ENCODE results near the gene ARHGEF4. TPM values are rescaled to one million over a fixed set of nuclear protein-coding genes. Genes with fewer than 3 reads are reported as not detected.

ARHGEF4 gene
- total RNA-seq, 1 donor from 2014 or later: 11.1 TPM

DNA sequence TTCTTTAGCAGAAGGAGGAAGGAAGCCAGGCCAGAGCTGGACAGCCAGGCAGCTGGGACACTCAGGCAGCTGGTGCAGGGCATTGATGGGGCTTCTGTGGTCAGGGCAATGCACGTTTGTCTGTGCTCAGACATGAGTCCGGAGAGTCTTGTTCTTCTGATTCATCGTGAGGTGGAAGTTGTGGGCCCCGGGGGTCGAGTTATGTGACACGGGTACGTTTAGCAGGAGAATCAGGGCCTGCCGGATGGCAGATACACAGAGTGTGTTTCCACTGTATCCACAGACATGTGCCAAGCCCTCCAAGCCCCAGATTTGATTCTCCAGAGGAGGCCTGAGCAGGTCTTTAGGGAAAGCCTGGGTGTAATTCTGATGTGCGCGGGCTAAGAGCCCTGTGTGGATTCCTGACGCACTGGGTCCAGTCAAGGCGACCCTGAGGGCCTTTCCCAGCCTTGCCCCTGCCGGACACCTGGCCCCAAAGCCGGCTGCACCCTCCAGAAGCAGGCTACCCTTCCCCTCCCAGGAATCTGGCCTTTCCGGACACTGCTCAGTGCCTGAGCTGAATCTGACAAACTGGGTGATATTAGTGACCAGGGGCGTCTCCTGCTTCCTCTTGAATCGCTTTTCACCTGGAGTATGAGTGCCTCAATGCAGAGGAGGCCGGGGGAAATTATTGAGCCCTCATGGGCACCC is 10.1 kb downstream of the ARHGEF4 start:
- TF ChIP-seq CTCF (IDR thresholded peaks at IDR 0.05): no peak
- no peaks in the 10 kb centered on the region for H3K36me3 ChIP-seq
- H3K4me3 ChIP-seq: no peak overlapping the region
- intact Hi-C loops (cut with DNase I): no loop called here
- ATAC-seq: no peak
- no peaks in the 10 kb centered on the region for H3K9me3 ChIP-seq
- no peaks in the 10 kb centered on the region for H3K4me1 ChIP-seq
- no peak overlapping the region for H3K27ac ChIP-seq
- H3K27me3 ChIP-seq: no peaks in the 10 kb centered on the region
- no peak for DNase-seq

- DNase-seq (no peak), ATAC-seq (no peak)
- H3K9me3 ChIP-seq: no peaks in the 10 kb centered on the region
- no peak overlapping the region for H3K4me3 ChIP-seq
- no peaks in the 10 kb centered on the region for H3K4me1 ChIP-seq
- intact Hi-C loops (cut with DNase I): no loop called here
- H3K36me3 ChIP-seq: no peaks in the 10 kb centered on the region
- TF ChIP-seq CTCF (IDR thresholded peaks at IDR 0.05): no peak
- H3K27me3 ChIP-seq: no peaks in the 10 kb centered on the region
- no peak overlapping the region for H3K27ac ChIP-seq
These were observed 11.2 kb downstream of the ARHGEF4 start for GRCh38 chr2:130847776-130848525.

DNA sequence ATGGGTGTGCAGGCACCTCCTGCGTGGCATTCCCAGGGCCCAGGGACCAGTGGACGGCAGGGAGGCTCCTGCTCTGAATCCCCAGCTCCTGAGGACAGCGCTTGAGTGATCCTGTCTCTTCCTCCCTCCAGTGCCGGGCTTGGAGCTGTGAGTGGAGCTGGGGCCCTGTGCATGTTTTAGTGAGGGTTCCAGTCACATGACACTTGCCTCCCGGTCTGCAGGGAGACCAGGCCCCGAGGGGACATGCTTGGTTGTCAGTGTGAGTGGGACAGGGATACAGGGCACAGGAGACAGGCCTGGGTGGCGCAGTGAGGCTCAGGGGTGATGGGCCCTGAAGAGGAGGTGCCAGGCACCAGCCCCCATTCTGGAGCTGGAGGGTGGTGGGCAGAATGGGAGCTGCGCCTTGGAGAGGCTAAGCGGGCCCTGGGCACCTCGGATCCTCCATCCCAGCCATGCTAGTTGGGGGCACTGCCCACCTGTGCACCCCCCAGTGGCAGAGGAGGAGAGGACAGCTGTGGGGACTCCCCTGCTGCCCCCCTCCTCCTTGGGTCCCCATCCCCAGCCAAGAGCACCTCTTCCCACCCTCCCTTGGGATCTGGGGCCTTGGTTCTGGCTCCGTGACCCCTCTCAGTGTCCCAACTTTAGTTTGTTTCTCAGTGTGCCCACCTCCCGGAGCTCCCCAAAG is 12.0 kb downstream of the ARHGEF4 start:
- DNase-seq (no peak), ATAC-seq (no peak)
- no peaks in the 10 kb centered on the region for H3K36me3 ChIP-seq
- intact Hi-C loops (cut with DNase I): no loop called here
- no peak for TF ChIP-seq CTCF (IDR thresholded peaks at IDR 0.05)
- H3K9me3 ChIP-seq: no peaks in the 10 kb centered on the region
- H3K4me3 ChIP-seq: no peak overlapping the region
- H3K27me3 ChIP-seq: no peaks in the 10 kb centered on the region
- H3K27ac ChIP-seq: no peak overlapping the region
- H3K4me1 ChIP-seq: no peaks in the 10 kb centered on the region

- ATAC-seq (no peak), DNase-seq (no peak)
- no peak for TF ChIP-seq CTCF (IDR thresholded peaks at IDR 0.05)
- no peaks in the 10 kb centered on the region for H3K4me1 ChIP-seq
- H3K27ac ChIP-seq: no peak overlapping the region
- H3K9me3 ChIP-seq: no peaks in the 10 kb centered on the region
- no peak overlapping the region for H3K4me3 ChIP-seq
- H3K36me3 ChIP-seq: no peaks in the 10 kb centered on the region
- H3K27me3 ChIP-seq: no peaks in the 10 kb centered on the region
- intact Hi-C loops (cut with DNase I): no loop called here
These were observed 13.4 kb downstream of the ARHGEF4 start for GRCh38 chr2:130849896-130850787.
